OCI-LY3 (cell line): ENCODE data around the gene L3MBTL4.

Source experiments
- H2AFZ ChIP-seq: fragments of 200-600, 300-600 bp; shearing (Covaris generic); 2 replicates; pipeline ENCODE4 v1.6.0; 2014; ENCODE audit warnings: antibody characterized with exemption, low read depth, low read length
- H3K27ac ChIP-seq: fragments of 200-600, 300-600 bp; sonication (generic); 2 replicates; pipeline ENCODE4 v1.5.1; 2014; ENCODE audit warnings: mild to moderate bottlenecking, low read length, moderate library complexity, mixed read lengths
- H3K27me3 ChIP-seq: fragments of 200-600, 300-600 bp; sonication (generic); 2 replicates; pipeline ENCODE4 v1.6.1; 2014; ENCODE audit warnings: low read depth, low read length, mixed read lengths
- H3K36me3 ChIP-seq: fragments of 200-600, 300-600 bp; sonication (generic); replicated peaks from 2 replicates; pipeline ENCODE3; 2014; ENCODE audit warnings: low read depth, low read length, mixed read lengths
- H3K4me1 ChIP-seq: fragments of 300-600, 200-600 bp; sonication (generic); 2 replicates; pipeline ENCODE4 v1.6.1; 2014; ENCODE audit warnings: low read length, mixed read lengths
- H3K4me2 ChIP-seq: fragments of 200-600, 300-600 bp; sonication (generic); 2 replicates; pipeline ENCODE4 v1.6.1; 2014; ENCODE audit warnings: low read length, mixed read lengths
- H3K4me3 ChIP-seq: fragments of 300-600, 200-600 bp; sonication (generic); 2 replicates; pipeline ENCODE4 v1.5.1; 2014; ENCODE audit warnings: antibody characterized with exemption, mild to moderate bottlenecking, low read length, moderate library complexity
- H3K79me2 ChIP-seq: fragments of 300-600, 200-600 bp; shearing (Covaris generic); 2 replicates; pipeline ENCODE4 v1.6.1; 2014; ENCODE audit warnings: mild to moderate bottlenecking, low read length, mixed read lengths
- H3K9ac ChIP-seq: fragments of 300-600, 200-600 bp; shearing (Covaris generic); 2 replicates; pipeline ENCODE4 v1.6.0; 2014; ENCODE audit warnings: mild to moderate bottlenecking, low read length, moderate library complexity
- H3K9me3 ChIP-seq: fragments of 200-600, 300-600 bp; shearing (Covaris generic); 2 replicates; pipeline ENCODE4 v1.6.1; 2014; ENCODE audit warnings: low read length, mixed read lengths; ENCODE audit not compliant: insufficient read depth
- H4K20me1 ChIP-seq: fragments of 200-600, 300-600 bp; sonication (generic); 2 replicates; pipeline ENCODE4 v1.6.1; 2016; ENCODE audit warnings: low read length, mixed read lengths; ENCODE audit not compliant: insufficient read depth
- EZH2phosphoT487 ChIP-seq: fragments of 200-600 bp; shearing (Covaris generic); IDR thresholded peaks from 2 replicates; pipeline ENCODE4 v1.6.1; 2018; ENCODE audit warnings: antibody characterized with exemption, mixed run types, low read depth
- TF ChIP-seq, protein P1 (sequence below): fragments of 200-600, 300-600 bp; sonication (generic); IDR thresholded peaks from 2 replicates; pipeline ENCODE4 v1.5.1; 2014; ENCODE audit warnings: antibody characterized with exemption, low read length, low read depth

The L3MBTL4 gene

DNA sequence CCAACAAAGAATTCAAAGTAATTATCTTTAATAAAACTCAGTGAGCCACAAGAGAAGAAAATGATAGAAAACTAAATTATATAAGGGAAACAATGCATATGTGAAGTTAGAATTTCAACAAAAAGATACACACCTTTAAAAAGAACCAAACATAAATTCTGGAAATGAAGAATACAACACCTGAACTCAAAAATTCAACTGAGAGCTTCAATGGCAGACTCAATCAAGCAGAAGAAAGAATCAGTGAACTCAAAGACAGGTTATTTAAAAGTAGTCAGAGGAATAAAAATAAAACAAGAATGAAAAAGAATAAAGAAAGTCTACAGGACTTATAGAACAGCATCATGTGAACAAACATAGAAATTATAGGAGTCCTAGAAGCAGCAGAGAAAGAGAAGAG is 73.4 kb downstream of the L3MBTL4 start:
- H4K20me1 ChIP-seq, result no peaks in the 10 kb centered on the region
- TF ChIP-seq EZH2phosphoT487, result no peak
- TF ChIP-seq, protein P1, sequence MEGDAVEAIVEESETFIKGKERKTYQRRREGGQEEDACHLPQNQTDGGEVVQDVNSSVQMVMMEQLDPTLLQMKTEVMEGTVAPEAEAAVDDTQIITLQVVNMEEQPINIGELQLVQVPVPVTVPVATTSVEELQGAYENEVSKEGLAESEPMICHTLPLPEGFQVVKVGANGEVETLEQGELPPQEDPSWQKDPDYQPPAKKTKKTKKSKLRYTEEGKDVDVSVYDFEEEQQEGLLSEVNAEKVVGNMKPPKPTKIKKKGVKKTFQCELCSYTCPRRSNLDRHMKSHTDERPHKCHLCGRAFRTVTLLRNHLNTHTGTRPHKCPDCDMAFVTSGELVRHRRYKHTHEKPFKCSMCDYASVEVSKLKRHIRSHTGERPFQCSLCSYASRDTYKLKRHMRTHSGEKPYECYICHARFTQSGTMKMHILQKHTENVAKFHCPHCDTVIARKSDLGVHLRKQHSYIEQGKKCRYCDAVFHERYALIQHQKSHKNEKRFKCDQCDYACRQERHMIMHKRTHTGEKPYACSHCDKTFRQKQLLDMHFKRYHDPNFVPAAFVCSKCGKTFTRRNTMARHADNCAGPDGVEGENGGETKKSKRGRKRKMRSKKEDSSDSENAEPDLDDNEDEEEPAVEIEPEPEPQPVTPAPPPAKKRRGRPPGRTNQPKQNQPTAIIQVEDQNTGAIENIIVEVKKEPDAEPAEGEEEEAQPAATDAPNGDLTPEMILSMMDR, result no peak
- no peak overlapping the region for H2AFZ ChIP-seq
- H3K27ac ChIP-seq, result no peak overlapping the region
- no peak overlapping the region for H3K4me3 ChIP-seq
- no peaks in the 10 kb centered on the region for H3K9me3 ChIP-seq
- H3K9ac ChIP-seq, result no peak overlapping the region
- H3K4me2 ChIP-seq, result no peak overlapping the region
- H3K4me1 ChIP-seq, result no peaks in the 10 kb centered on the region
- no peaks in the 10 kb centered on the region for H3K36me3 ChIP-seq
- no peaks in the 10 kb centered on the region for H3K79me2 ChIP-seq
- no peaks in the 10 kb centered on the region for H3K27me3 ChIP-seq

DNA sequence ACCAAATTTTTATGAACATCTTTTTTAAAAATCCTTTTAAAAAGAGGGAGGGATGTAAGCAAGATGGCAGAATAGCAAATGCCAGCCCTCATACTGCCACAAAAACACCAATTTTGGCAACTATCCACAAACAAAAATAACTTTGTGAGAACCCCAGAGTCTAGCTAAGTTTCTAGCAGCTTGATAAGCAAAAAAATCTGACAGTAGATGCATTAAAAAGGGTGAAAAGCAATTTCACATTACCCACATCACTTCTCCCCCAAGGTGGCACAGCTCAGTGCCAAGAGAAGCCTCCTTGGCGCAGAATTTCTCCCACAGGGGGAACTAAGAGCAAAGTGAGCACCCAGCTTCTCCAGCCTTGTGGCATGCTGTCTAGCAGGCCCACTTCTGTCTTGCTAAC is 74.6 kb downstream of the L3MBTL4 start:
- H3K4me3 ChIP-seq, result no peak overlapping the region
- no peak overlapping the region for H3K27ac ChIP-seq
- no peaks in the 10 kb centered on the region for H3K4me1 ChIP-seq
- no peak overlapping the region for H3K4me2 ChIP-seq
- no peaks in the 10 kb centered on the region for H4K20me1 ChIP-seq
- no peaks in the 10 kb centered on the region for H3K79me2 ChIP-seq
- H3K9ac ChIP-seq, result no peak overlapping the region
- no peak for TF ChIP-seq EZH2phosphoT487
- TF ChIP-seq, protein P1, result no peak
- no peaks in the 10 kb centered on the region for H3K36me3 ChIP-seq
- no peaks in the 10 kb centered on the region for H3K9me3 ChIP-seq
- no peaks in the 10 kb centered on the region for H3K27me3 ChIP-seq
- no peak overlapping the region for H2AFZ ChIP-seq

DNA sequence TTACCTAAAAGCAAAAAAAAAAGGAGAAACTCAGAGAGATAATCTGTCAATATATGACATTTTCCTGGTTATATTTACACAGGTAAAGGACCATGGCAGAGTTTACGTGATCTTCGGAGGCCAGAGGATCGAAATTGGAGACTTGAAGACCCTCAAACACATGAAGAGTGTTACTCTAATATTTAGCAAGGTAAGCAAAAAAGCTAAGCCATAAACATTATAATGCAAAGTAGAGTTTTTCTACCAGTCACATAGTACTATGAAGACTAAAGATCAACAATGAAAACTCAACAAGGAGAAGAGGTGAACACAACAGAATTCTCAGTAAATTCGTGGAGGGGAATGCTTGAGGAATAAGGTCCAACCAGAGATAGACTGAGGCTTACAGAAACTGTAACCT is 78.5 kb downstream of the L3MBTL4 start:
- Histone ChIP-seq H2AFZ (no peak overlapping the region), H3K9ac (no peak overlapping the region), H3K4me3 (no peak overlapping the region), H3K79me2 (no peaks in the 10 kb centered on the region), H3K27ac (no peak overlapping the region), H3K9me3 (no peaks in the 10 kb centered on the region), H3K4me2 (no peak overlapping the region), H3K4me1 (no peaks in the 10 kb centered on the region), H4K20me1 (no peaks in the 10 kb centered on the region), H3K27me3 (no peaks in the 10 kb centered on the region), H3K36me3 (no peaks in the 10 kb centered on the region)
- TF ChIP-seq, protein P1, result no peak
- TF ChIP-seq EZH2phosphoT487, result no peak

DNA sequence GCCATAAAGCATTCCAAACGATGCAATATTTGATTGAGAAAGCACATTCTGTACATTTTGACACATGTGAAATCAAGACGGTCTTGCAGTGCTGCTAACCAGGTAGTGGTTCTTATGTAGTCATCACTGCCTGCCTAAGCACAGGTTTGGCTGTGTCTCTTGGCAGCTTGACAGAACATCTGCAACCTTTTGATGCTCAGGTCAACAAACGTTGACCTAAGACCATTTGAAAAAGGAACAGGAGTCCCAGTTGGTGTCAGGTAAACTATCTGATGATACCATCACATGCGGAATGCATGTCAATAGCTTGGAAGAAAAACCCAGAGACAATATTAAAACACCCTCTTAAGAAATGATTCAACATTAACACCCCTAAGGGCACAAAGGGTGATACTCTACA is 80.7 kb downstream of the L3MBTL4 start:
- no peak overlapping the region for H3K27ac ChIP-seq
- H3K9ac ChIP-seq, result no peak overlapping the region
- H4K20me1 ChIP-seq, result no peaks in the 10 kb centered on the region
- H2AFZ ChIP-seq, result no peak overlapping the region
- TF ChIP-seq, protein P1, result no peak
- no peak for TF ChIP-seq EZH2phosphoT487
- no peak overlapping the region for H3K4me3 ChIP-seq
- H3K79me2 ChIP-seq, result no peaks in the 10 kb centered on the region
- no peak overlapping the region for H3K4me2 ChIP-seq
- no peaks in the 10 kb centered on the region for H3K4me1 ChIP-seq
- no peaks in the 10 kb centered on the region for H3K36me3 ChIP-seq
- H3K27me3 ChIP-seq, result no peaks in the 10 kb centered on the region
- no peaks in the 10 kb centered on the region for H3K9me3 ChIP-seq
